ENCODE data around the gene JUN.

JUN gene

DNA sequence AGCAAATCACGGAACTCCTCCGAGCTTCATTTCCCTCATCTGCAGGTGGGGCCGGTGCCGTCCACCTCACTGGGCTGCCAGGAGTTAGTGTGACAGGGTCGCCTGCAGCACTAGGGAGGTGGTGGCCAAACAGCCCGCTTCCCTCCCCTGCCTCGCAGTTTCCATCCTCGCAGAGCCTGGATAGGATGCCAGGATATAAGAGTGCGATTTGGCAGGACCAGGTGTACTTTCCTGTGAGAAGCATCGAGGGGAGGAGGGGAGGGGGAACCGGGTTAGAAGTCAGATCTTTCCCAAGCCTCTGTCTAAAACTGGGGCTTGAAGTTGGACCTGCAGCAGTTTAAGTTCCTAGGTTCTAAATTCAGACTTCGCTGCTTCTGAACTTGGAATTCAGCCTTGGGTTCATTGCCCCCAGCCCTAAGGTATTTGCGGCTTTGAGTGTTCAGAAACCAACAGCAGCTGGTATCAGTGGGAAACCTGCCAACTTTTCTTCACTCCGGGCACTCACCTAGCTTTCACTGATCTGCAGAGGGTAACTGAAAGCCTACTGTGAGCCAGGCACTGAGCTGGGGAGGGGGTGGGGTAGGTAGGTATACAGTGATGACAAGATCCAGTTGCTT lies 1.7 kb upstream of the JUN start:
- no peaks in the 10 kb centered on the region for H3K27me3 ChIP-seq (ENCODE audit: insufficient read depth, low read length, poor library complexity, severe bottlenecking)
- no peaks in the 10 kb centered on the region for H3K36me3 ChIP-seq (ENCODE audit: insufficient read depth, low read length)
- H4K20me1 ChIP-seq (ENCODE audit: insufficient read depth, low read length, poor library complexity, severe bottlenecking) = peaks cover 6% of the 10 kb centered on the region
- H2AFZ ChIP-seq (ENCODE audit: low read length) = no peak overlapping the region; the same call in 1 of the 2 replicates
- no peaks in the 10 kb centered on the region for H3K9me3 ChIP-seq (ENCODE audit: insufficient read depth, low read depth, low read length)
- H3K4me2 ChIP-seq (ENCODE audit: low read depth, low read length, poor library complexity, severe bottlenecking) = peak overlapping the region; percentile 87
- H3K79me2 ChIP-seq (ENCODE audit: insufficient read depth, low read length) = peaks cover 31% of the 10 kb centered on the region
- peaks cover 22% of the 10 kb centered on the region for H3K4me1 ChIP-seq (ENCODE audit: insufficient read depth, low read length, poor library complexity, severe bottlenecking)
- H3K4me3 ChIP-seq (ENCODE audit: low read length, poor library complexity, severe bottlenecking) = peak overlapping the region; percentile 92
- peak overlapping the region; percentile 94 for H3K9ac ChIP-seq (ENCODE audit: low read depth, low read length, poor library complexity, severe bottlenecking)
- TF ChIP-seq EZH2phosphoT487 (IDR thresholded peaks at IDR 0.05; ENCODE audit: borderline replicate concordance) = no peak
- TF ChIP-seq, protein P1, sequence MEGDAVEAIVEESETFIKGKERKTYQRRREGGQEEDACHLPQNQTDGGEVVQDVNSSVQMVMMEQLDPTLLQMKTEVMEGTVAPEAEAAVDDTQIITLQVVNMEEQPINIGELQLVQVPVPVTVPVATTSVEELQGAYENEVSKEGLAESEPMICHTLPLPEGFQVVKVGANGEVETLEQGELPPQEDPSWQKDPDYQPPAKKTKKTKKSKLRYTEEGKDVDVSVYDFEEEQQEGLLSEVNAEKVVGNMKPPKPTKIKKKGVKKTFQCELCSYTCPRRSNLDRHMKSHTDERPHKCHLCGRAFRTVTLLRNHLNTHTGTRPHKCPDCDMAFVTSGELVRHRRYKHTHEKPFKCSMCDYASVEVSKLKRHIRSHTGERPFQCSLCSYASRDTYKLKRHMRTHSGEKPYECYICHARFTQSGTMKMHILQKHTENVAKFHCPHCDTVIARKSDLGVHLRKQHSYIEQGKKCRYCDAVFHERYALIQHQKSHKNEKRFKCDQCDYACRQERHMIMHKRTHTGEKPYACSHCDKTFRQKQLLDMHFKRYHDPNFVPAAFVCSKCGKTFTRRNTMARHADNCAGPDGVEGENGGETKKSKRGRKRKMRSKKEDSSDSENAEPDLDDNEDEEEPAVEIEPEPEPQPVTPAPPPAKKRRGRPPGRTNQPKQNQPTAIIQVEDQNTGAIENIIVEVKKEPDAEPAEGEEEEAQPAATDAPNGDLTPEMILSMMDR (conservative IDR thresholded peaks at IDR 0.05; ENCODE audit: low read length) = no peak; the same call in 1 of the 2 replicates
- H3K9me2 ChIP-seq (replicated peaks; ENCODE audit: low read depth, low read length) = no peaks in the 10 kb centered on the region
- no peaks in the 10 kb centered on the region for H3F3A ChIP-seq (ENCODE audit: low read depth)

DNA sequence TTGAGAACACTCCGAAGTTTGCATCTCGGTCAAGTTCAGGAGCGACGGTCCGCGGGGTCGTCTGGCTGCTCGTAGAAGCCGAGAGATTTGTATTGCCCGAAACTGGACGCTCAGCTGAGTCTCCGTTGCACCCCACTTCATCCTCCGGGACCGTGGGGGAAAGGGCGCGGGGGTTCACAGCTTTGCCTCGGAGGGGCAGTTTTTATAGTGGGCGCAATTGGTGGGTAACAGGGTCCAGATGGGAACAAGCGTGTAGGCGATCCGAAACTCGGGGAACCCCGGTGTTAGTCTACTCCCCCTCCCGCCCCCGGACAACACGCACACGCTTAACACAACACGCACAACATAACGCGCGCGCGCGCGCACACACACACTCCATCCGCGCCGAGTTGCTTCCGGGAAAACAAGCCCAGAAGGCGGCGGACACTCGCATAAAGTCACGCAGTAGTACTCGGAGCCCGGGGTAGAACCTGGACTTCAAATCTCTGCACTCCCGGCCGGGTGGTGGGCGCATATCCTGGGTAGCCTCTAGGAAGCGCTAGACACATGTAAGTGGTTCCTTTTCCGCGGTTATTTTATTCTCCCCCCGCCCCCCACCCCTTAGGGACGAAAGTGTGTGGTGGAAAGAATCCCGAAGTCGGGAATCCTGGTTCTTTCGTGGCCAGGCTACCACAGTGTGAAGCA lies 1.1 kb upstream of the JUN start:
- Histone ChIP-seq H4K20me1 (ENCODE audit: insufficient read depth, low read length, poor library complexity, severe bottlenecking) (peaks cover 6% of the 10 kb centered on the region), H3K36me3 (ENCODE audit: insufficient read depth, low read length) (no peaks in the 10 kb centered on the region), H3K9ac (ENCODE audit: low read depth, low read length, poor library complexity, severe bottlenecking) (peak overlapping the region; percentile 94), H3K9me2 (replicated peaks; ENCODE audit: low read depth, low read length) (no peaks in the 10 kb centered on the region), H3K4me2 (ENCODE audit: low read depth, low read length, poor library complexity, severe bottlenecking) (peak overlapping the region; percentile 87), H3K4me3 (ENCODE audit: low read length, poor library complexity, severe bottlenecking) (peak overlapping the region; percentile 92), H3K9me3 (ENCODE audit: insufficient read depth, low read depth, low read length) (no peaks in the 10 kb centered on the region), H3K4me1 (ENCODE audit: insufficient read depth, low read length, poor library complexity, severe bottlenecking) (peaks cover 28% of the 10 kb centered on the region), H3K27me3 (ENCODE audit: insufficient read depth, low read length, poor library complexity, severe bottlenecking) (no peaks in the 10 kb centered on the region), H3F3A (ENCODE audit: low read depth) (no peaks in the 10 kb centered on the region), H2AFZ (ENCODE audit: low read length) (peak overlapping the region; percentile 89), H3K79me2 (ENCODE audit: insufficient read depth, low read length) (peaks cover 37% of the 10 kb centered on the region)
- TF ChIP-seq, protein P1 (conservative IDR thresholded peaks at IDR 0.05; ENCODE audit: low read length) = peak; percentile 69
- no peak for TF ChIP-seq EZH2phosphoT487 (IDR thresholded peaks at IDR 0.05; ENCODE audit: borderline replicate concordance)

DNA sequence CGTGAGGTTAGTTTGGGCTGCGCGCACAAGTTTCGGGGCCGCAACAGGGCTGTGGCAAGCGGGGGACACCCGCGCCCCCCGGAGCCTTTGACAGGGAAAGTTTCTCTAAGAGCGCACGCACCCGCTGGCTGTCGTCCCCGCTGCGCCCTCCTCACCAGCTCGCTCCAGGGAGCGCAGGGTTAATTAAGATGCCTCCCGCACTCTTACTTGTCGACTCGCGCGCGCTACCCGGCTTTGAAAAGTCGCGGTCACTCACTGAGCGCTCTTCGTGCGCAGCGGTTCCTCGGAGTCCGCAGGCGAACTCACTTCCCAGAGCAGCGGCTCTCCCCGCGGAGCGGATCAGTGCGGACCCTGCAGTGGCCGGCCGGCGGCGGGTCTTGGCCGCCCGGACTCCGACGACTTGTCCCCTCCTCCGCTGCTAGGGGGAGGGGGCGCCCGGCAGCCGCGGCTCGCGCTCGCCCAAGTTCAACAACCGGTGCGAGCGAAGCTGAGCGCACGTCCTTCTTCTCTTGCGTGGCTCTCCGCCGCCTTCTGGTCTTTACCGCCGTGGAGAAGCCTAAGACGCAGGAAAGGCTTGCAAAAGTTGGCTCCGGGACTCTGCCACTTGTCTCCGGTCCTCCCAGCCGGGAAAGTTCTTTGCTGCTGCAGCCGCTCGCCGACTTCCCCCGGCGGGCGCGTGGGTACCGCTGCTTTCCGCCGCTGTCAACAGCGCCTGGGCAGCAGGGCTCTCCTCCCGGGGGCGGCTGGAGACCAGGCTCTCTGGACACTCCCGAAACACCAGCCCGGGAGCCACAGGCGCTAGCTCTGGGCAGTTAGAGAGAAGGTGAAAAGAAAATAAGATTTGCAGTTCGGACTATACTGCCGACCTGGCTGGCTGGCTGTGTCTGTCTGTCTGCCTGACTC lies 506 bp downstream of the JUN start:
- TF ChIP-seq EZH2phosphoT487 (IDR thresholded peaks at IDR 0.05; ENCODE audit: borderline replicate concordance) = no peak
- TF ChIP-seq, protein P1 (conservative IDR thresholded peaks at IDR 0.05; ENCODE audit: low read length) = no peak
- Histone ChIP-seq H3K36me3 (ENCODE audit: insufficient read depth, low read length) (no peaks in the 10 kb centered on the region), H3K9me2 (replicated peaks; ENCODE audit: low read depth, low read length) (no peaks in the 10 kb centered on the region), H2AFZ (ENCODE audit: low read length) (peak overlapping the region; percentile 11; the same call in 1 of the 2 replicates), H3K9me3 (ENCODE audit: insufficient read depth, low read depth, low read length) (no peaks in the 10 kb centered on the region), H3K4me2 (ENCODE audit: low read depth, low read length, poor library complexity, severe bottlenecking) (peak overlapping the region; percentile 80), H4K20me1 (ENCODE audit: insufficient read depth, low read length, poor library complexity, severe bottlenecking) (peaks cover 6% of the 10 kb centered on the region), H3K4me3 (ENCODE audit: low read length, poor library complexity, severe bottlenecking) (peak overlapping the region; percentile 83), H3K27me3 (ENCODE audit: insufficient read depth, low read length, poor library complexity, severe bottlenecking) (no peaks in the 10 kb centered on the region), H3F3A (ENCODE audit: low read depth) (no peaks in the 10 kb centered on the region), H3K9ac (ENCODE audit: low read depth, low read length, poor library complexity, severe bottlenecking) (peak overlapping the region; percentile 88), H3K4me1 (ENCODE audit: insufficient read depth, low read length, poor library complexity, severe bottlenecking) (peaks cover 29% of the 10 kb centered on the region), H3K79me2 (ENCODE audit: insufficient read depth, low read length) (peaks cover 41% of the 10 kb centered on the region)

Data from Loucy (cell line).